NCI-H1092 (cell line): ENCODE measurements around the gene HCRTR1.

Experiments used
- DNase-seq: peaks from one replicate; lab custom pipeline; 2025; lab: John Stamatoyannopoulos, UW

The HCRTR1 gene

DNA sequence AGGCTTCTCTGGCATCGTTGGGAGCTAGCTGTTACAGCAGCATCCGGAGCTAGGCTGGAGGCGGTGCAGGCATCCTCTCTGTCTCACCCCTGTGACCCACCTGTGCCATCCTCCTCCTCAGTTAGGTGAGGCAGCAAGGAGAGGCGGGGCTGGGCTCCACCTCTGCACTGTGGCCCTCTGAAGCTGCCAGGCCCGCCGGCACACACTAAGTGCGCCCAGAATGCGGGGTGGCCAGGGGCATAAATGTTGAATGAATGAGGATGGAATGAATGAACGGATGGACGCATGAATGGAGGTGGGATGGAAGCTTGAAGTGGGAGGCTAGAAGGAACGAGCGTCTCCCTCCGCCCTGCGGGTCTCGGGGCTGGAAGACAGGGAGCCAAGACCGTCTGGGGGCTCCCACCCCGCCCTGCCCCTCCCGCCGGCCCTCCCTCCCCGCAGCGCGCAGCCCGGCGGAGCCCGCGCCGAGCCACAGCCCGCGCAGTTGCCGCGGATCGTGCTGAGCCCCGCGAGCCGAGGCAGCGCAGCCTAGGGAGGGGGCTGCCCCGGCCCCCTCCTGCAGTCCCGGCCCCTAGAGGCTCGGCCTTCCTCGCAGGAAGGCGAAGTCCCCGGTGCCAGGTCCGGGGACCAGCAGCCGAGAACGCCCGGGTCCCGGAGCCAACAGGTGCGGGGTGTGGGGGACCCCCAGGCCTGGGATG is at the start of gene HCRTR1:
TSS of gene HCRTR1 (plus strand) at position 472 of the 698 bp plus-strand sequence. CDS start 1,504 bp downstream, outside the sequence.
- no peak for DNase-seq

DNA sequence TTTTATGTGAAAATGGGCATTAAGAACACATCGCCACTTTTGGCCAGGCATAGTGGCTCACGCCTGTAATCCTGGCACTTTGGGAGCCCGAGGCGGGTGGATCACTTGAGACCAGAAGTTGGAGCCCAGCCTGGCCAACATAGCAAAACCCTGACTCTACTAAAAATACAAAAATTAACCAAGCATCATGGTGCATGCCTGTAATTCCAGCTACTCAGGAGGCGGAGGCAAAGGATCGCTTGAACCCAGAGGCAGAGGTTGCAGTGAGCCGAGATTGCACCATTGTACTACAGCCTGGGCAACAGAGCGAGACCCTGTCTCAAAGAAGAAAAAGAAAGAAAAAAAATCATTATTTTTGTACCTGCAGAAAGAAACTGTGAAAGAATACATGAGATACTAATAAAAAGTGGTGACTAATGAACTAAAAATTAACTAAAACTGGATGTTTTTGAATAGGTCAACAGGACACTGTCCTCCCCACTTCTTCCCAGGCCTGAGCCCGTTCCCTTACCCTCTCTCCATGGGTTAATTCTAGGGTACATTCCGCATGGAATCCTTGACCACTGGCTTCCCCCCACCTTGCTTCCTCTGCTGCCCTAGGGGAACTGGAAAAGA is 49.4 kb upstream of the HCRTR1 start:
- DNase-seq, result no peak

DNA sequence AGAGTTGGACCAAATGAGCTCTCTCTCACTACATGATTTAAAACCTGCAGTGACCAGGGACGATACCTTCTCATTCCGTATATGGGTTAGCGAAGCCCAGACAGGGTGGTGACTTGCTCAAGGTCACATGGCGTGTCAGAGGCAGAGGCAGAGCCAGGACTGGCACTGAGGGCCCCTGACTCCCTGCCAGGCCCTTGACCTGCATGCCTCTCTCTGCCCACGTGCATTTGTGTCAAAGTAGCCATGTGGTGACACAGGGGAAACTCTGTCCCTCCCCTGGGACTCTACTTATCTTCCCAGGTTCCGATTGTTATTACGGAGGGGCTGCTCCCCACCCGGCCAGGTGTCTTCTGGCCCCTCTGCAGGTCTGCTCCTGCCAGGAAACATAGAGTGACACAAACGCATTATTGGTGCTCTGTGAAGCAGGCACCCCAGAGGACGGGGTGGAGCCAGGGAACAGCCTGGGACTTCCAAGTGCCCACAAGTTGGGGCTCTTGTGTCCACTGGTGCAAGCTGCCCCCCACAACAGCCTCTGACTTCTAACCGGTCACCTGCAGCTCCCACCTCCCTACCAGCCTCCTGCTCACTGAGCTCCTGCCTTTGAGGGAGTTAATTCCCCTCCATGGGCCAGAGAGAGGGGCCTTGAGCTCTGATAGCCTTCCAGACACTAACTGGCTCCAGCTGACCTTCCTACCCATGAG is 48.4 kb upstream of the HCRTR1 start:
- no peak for DNase-seq

GRCh38 chr1:31569596-31570173 is 47.8 kb upstream of the HCRTR1 start:
- no peak for DNase-seq

DNA sequence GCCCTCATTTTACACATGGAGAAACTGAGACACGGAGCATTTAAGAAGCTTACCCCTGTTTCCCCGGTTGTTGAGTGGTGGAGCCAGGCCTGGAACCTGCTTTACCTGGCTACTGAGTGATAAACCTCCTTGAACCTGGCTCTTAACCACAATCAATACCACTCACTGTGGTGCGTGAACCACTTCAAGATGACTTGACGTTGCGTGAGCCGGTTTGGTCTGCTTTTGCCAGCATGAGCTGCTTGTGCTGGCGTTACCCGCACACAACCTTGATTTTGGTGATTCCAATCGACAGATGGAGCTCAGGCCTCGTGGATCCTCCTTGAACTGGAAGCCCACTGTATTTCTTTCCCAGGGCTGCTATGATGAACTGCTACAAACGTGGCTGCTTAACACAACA is 47.3 kb upstream of the HCRTR1 start:
- DNase-seq, result no peak

- DNase-seq, result no peak
Observed at GRCh38 chr1:31570906-31571305, 46.6 kb upstream of the HCRTR1 start.

- DNase-seq, result no peak
Observed at GRCh38 chr1:31571340-31572295, 45.9 kb upstream of the HCRTR1 start.

DNA sequence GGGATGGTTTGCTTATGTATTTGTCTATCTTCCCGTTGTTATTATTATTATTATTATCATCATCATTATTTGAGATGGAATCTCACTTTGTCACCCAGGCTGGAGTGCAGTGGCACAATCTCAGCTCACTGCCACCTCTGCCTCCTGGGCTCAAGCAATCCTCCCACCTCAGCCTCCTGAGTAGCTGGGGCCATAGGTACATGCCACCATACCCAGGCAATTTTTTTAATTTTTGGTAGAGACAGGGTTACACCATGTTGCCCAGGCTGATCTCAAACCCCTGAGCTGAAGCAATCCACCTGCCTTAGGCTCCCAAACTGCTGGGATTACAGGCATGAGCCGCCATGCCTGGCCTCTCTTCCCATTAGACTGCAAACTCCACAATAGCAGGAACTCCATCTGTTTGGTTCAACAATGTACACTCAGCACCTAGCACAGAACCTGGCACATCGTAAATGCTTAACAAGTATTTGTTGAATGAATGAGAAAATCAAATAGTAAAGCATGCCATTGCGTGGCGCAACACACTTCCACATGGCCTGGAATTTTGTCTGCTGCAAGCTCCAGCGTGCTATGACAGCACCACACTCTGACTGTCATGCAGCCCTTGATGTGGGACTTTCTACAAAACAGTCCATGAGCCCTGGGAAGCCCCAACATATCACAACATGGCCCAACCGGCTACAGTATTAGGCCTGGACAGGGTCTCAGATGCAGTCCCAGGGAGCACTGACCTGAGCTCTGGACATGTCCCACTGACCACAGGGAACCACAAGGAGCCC is 45.0 kb upstream of the HCRTR1 start:
- DNase-seq, result no peak

- DNase-seq, result no peak
Observed at GRCh38 chr1:31573261-31573660, 44.2 kb upstream of the HCRTR1 start.

GRCh38 chr1:31574749-31575368 is 42.6 kb upstream of the HCRTR1 start:
- DNase-seq, result no peak

DNA sequence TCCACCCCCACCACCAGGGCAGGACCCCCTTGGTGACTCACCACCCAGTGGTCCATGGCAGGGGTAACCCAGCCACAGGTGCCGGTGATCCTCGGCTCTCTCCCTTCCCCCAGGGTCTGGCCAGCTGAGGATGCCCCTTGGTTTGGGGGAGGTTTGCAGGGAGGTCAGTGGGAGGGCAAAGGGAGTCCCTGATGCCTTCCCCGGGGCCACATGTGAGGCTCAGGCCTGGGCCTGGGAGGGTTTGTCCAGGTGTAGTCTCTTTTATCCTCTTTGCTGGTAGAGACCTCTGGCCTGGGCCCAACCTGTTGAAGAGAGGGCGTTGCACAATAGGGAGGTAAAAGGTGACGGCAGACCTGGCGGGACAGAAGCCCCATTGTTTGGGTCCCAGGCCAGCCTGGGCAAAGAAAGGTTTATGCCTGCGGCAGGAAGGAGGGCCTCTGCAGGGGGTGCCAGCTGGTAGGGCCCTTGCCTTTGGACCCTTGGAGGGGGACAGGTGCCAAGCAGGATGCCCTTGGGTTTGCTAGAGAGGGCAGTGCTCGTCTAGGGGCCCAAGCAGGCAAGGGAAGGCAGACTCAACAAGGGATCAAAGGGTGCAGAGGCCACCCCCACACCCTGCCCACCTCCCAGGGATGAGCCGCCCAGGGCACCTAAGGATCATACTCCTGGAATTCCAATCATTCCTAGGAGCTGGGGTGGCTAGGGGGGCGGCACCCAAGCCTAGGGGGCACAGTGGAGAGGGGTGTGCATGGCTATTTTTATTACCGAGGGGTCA is 41.9 kb upstream of the HCRTR1 start:
- no peak for DNase-seq

DNA sequence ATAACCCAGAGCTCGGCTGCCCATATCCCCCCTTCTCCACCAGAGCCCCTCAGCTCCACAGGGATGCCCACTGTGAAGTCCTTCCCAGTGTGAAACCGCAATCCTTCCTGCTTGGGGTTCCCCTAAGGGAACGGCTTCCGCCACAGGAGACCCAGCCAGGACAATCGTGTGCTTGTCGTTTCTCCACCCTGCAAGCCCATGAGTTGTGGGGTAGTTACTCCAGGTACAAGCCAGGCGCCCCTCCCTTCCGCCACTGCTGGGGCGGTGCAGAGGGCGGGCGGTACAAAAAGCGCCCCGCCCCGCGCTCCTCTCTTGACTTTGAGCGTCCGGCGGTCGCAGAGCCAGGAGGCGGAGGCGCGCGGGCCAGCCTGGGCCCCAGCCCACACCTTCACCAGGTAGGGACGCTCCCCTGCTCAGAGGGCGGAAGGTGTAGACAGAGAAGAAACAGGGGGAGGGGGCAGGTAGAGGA is 41.3 kb upstream of the HCRTR1 start, which contains the start of gene TINAGL1:
TSS of gene TINAGL1 (plus strand) at position 315 of the 469 bp plus-strand sequence. CDS start 634 bp downstream, outside the sequence.
- DNase-seq, result no peak

DNA sequence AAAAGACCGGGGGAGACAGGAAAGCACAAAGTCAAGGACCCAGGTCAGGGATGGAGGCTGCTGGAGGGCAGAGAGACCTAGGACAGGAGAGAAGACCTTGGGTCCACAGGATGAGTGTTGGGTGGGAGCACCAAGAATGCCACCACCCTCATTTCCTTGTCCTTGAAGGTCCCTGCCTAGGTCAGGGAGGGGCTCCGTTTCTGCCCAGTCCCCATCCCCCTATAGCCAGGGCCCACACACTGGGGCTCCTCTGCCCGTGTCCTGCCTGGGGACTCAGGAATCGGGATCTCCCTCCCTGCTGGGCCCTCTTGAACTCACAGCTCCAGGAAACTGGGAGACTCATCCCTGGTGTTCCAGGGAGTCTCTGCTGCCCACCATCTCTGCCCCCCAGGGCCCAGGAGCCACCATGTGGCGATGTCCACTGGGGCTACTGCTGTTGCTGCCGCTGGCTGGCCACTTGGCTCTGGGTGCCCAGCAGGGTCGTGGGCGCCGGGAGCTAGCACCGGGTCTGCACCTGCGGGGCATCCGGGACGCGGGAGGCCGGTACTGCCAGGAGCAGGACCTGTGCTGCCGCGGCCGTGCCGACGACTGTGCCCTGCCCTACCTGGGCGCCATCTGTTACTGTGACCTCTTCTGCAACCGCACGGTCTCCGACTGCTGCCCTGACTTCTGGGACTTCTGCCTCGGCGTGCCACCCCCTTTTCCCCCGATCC is 40.6 kb upstream of the HCRTR1 start:
- no peak for DNase-seq

DNA sequence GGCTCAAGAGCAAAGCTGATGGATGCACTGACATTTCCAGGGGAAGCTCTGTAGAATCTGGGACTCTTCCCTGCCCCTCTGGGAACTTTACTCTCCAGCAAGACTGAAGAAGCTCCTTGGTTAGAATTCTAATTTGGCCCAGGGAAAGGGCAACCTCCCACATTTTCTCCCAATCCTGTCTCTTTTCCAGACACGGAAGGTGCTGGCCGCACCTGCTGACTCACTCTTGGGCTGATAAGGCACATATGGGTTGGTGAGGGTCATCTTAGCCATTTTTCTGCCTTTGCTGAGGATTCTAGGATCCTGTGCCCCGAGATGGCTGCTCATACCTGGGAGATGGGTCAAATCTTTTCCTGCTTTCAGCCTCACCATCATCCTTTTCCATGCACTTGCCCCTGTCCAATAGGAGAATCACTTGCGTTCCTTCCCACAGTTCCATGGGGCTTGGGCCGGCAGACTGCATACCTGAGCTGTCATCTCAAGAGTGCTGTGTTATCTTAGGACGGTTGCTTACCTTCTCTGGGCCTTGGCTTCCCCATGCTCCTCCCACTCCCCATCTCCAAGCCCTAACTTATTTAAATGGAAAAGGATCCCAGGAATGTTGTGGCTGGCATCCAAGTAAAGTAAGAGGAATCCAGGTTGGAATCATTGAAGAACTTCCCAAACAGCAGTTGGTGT is 39.8 kb upstream of the HCRTR1 start:
- no peak for DNase-seq

DNA sequence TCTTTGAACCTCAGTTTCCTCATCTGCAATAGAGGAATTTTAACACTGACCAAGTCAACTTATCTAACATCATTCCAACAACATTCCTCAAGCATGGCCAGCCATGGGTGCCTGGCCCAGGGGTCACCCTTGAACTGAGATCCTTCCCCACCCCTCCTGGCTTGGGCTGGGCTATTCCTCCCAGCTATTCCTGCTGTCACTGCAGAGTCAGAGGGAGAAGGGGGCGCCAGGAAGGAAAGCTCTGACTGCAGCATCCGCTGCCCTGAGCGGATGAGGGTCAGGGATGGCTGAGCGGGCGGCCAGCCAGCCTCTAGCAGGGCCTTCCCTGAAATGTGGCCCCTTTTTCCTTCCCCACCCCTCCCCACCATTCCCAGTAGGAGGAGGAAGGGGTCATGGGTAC is 38.1 kb upstream of the HCRTR1 start:
- DNase-seq, result no peak

- DNase-seq, result no peak
Observed at GRCh38 chr1:31580513-31580870, 37.0 kb upstream of the HCRTR1 start.

- DNase-seq, result no peak
Observed at GRCh38 chr1:31580891-31581603, 36.4 kb upstream of the HCRTR1 start.
